Measurements from ENCODE around the gene SGK2. TPM values are rescaled to one million over a fixed set of nuclear protein-coding genes. Genes with fewer than 3 reads are reported as not detected.

The SGK2 gene
- total RNA-seq, 3 donors from 2014 or later, result 0.18 to 0.32 TPM; not detected in 1

GRCh38 chr20:43541214-43541613 is 17.6 kb upstream of the SGK2 start:
- Mint-ChIP-seq H3K4me3 (no peak overlapping the region), H3K27me3 (ENCODE audit: low read depth) (no peaks in the 10 kb centered on the region), H3K4me1 (ENCODE audit: low read depth) (no peaks in the 10 kb centered on the region), H3K9me3 (no peaks in the 10 kb centered on the region), H3K36me3 (ENCODE audit: insufficient read depth) (no peaks in the 10 kb centered on the region)
- DNase-seq, result no peak
- ATAC-seq, result no peak

DNA sequence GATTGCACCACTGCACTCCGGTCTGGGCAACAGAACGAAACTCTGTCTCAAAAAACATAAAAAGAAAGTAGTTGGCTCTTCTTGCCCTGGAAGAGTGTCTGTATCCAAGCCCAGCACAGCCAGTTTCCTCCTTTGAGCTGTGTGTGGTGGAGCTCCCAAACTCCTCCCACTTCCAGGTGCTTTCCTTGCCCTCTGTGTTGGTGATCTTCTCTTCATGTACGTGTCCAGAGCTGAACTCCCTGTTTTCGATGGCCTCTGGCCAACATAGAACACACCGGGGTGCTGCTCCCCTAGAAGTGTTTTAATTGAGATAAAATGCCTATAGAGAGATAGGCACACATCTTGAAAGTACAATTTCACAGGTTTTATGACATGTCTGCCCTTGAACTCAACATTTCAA is 16.7 kb upstream of the SGK2 start:
- ATAC-seq (no peak), DNase-seq (no peak)
- no peak overlapping the region for H3K4me3 Mint-ChIP-seq
- no peaks in the 10 kb centered on the region for H3K9me3 Mint-ChIP-seq
- H3K27me3 Mint-ChIP-seq (ENCODE audit: low read depth), result no peaks in the 10 kb centered on the region
- no peaks in the 10 kb centered on the region for H3K4me1 Mint-ChIP-seq (ENCODE audit: low read depth)
- H3K36me3 Mint-ChIP-seq (ENCODE audit: insufficient read depth), result peaks cover 5% of the 10 kb centered on the region

DNA sequence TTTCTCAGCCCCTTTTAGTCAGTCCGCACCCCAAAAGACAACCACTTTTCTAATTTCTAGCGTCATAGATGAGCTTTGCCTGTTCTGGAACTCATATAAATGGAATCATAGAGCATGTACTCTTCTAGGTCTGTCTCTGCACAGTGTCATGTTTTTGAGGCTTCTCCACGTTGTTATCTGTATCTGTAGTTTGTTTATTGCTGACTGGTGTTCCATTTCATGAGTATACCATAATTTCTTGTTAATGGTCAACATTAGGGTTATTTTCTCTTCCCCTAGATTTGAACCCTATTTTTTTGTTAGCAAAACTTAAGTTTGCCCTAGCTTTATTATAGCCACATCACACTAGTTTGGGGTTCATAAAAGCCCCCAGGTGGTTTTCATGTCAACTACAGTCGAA is 16.2 kb upstream of the SGK2 start:
- DNase-seq (no peak), ATAC-seq (no peak)

DNA sequence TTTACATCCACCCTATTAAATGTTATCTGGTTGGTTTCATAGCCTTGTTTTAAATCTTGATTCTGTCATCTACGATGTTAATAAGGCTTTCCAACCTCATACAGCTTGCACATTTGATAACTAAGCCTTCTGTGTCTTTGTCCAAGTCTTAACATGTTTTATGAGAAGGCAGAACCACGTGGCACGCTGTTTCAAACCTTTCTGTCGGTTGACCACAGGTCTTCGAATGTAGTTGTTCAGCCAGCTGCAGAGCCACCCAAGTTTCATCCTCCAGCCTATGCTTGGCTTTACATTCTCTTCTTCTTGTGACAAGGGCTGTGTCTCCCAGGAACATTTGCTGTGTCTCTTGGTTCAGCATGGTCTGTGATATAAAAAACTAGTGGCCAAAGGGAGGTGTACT is 15.7 kb upstream of the SGK2 start:
- H3K4me3 Mint-ChIP-seq, result no peak overlapping the region
- no peaks in the 10 kb centered on the region for H3K27me3 Mint-ChIP-seq (ENCODE audit: low read depth)
- ATAC-seq (no peak), DNase-seq (no peak)
- no peaks in the 10 kb centered on the region for H3K9me3 Mint-ChIP-seq
- peaks cover 10% of the 10 kb centered on the region for H3K36me3 Mint-ChIP-seq (ENCODE audit: insufficient read depth)
- H3K4me1 Mint-ChIP-seq (ENCODE audit: low read depth), result no peaks in the 10 kb centered on the region

More for the DNA sequence above, 16.2 kb upstream of the SGK2 start:
- no peaks in the 10 kb centered on the region for H3K4me1 Mint-ChIP-seq (ENCODE audit: low read depth)
- no peaks in the 10 kb centered on the region for H3K27me3 Mint-ChIP-seq (ENCODE audit: low read depth)
- no peak overlapping the region for H3K4me3 Mint-ChIP-seq
- H3K36me3 Mint-ChIP-seq (ENCODE audit: insufficient read depth), result peaks cover 9% of the 10 kb centered on the region
- no peaks in the 10 kb centered on the region for H3K9me3 Mint-ChIP-seq

DNA sequence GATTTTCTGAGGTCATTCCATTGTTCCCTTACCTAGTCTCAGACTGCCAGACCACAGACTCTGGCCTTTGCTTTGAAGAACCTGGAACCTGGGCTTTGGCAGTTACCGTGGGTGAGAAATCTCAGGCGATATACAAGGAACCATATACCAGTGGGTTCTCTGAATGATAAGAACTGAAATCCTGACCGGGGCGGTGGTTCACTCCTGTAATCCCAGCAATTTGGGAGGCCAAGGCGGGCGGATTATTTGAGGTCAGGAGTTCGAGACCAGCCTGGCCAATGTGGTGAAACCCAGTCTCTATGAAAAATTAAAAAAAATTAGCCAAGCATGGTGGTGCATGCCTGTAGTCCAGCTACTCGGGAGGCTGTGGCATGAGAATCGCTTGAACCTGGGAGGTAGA is 14.3 kb upstream of the SGK2 start:
- peaks cover 2% of the 10 kb centered on the region for H3K27me3 Mint-ChIP-seq (ENCODE audit: low read depth)

DNA sequence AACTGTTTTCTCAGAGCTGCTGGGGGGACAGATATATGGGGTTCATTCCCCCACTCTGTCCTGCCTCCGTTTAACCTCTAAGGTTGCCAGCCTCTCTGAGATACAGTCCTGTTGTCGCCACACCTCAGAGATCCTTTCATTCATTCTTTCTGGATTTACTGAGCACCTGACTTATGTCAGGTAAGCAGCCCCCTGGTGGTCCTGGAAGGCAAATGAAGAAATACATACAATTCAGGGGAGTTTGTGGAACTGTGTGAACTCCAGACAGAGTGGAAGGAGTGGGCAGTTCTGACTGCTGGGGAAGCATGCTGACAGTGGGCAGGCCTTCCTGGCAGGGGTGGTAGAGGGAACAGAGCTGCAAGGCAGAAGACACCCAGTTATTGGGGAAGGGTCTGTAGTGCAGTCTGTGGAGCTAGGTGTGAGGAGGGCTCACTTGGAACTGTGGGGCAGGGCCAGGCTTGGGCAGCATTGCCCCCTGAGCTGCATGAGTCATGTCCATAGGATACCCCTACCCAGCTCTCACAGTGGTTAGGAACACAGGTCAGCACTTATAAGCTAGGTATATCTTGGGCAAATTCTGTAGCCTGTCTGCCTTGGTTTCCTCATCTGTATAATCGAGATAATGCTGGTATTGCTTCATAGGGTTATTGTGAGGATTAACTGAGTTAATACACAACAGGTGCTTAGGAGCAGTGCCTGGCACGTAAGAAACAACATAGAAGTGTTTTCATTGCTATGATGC is 12.8 kb upstream of the SGK2 start:
- no peaks in the 10 kb centered on the region for H3K4me1 Mint-ChIP-seq (ENCODE audit: low read depth)
- peaks cover 2% of the 10 kb centered on the region for H3K27me3 Mint-ChIP-seq (ENCODE audit: low read depth)
- no peak for ATAC-seq
- no peak for DNase-seq
- no peak overlapping the region for H3K4me3 Mint-ChIP-seq
- H3K9me3 Mint-ChIP-seq, result no peaks in the 10 kb centered on the region
- H3K36me3 Mint-ChIP-seq (ENCODE audit: insufficient read depth), result peaks cover 13% of the 10 kb centered on the region

More for the DNA sequence above, 14.3 kb upstream of the SGK2 start:
- DNase-seq, result no peak
- H3K36me3 Mint-ChIP-seq (ENCODE audit: insufficient read depth), result peaks cover 10% of the 10 kb centered on the region
- no peaks in the 10 kb centered on the region for H3K9me3 Mint-ChIP-seq
- no peaks in the 10 kb centered on the region for H3K4me1 Mint-ChIP-seq (ENCODE audit: low read depth)
- ATAC-seq, result no peak
- no peak overlapping the region for H3K4me3 Mint-ChIP-seq

- H3K4me3 Mint-ChIP-seq, result no peak overlapping the region
- ATAC-seq (no peak), DNase-seq (no peak)
- H3K4me1 Mint-ChIP-seq (ENCODE audit: low read depth), result no peaks in the 10 kb centered on the region
- H3K9me3 Mint-ChIP-seq, result no peaks in the 10 kb centered on the region
- H3K27me3 Mint-ChIP-seq (ENCODE audit: low read depth), result peaks cover 2% of the 10 kb centered on the region
- peaks cover 17% of the 10 kb centered on the region for H3K36me3 Mint-ChIP-seq (ENCODE audit: insufficient read depth)
These were observed 10.4 kb upstream of the SGK2 start for GRCh38 chr20:43548273-43548880.

DNA sequence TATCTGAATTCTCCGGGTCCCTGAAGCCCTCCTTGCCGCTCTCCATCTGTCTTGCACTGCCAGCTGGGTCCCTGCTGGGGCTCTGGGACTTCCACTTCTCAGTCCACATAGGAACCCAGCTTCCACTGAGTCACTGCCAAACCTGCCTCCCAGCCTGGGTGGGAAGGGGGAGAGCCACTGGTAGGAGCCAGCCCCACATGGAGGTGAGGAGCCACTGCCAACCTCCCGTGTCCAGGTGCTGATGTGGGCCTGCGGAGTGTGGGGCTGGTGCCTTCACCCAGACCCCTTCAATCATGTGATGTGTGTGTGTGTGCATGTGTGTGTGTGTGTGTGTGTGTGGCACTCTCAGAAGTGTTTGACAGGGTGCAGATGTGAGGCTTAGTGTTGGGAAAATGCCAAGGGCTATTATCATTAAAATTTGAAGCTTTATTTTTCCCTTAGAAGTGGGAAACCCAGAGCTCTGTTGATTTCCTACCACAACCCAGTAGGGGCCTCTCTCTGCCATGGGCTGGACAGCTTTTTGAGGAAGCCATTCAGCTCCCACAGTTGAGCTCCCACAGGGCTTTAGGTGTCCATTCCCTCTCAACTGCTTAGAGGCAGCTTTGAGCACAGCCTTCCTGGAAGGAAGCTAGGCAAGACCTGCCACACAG is 9.3 kb upstream of the SGK2 start:
- no peaks in the 10 kb centered on the region for H3K4me1 Mint-ChIP-seq (ENCODE audit: low read depth)
- H3K36me3 Mint-ChIP-seq (ENCODE audit: insufficient read depth), result peaks cover 17% of the 10 kb centered on the region
- H3K9me3 Mint-ChIP-seq, result no peaks in the 10 kb centered on the region
- peaks cover 2% of the 10 kb centered on the region for H3K27me3 Mint-ChIP-seq (ENCODE audit: low read depth)
- DNase-seq, result no peak
- no peak for ATAC-seq
- no peak overlapping the region for H3K4me3 Mint-ChIP-seq

- H3K9me3 Mint-ChIP-seq, result no peaks in the 10 kb centered on the region
- H3K36me3 Mint-ChIP-seq (ENCODE audit: insufficient read depth), result peaks cover 17% of the 10 kb centered on the region
These were observed 8.4 kb upstream of the SGK2 start for GRCh38 chr20:43550456-43550855.

GRCh38 chr20:43554369-43554768 is 4.5 kb upstream of the SGK2 start:
- Mint-ChIP-seq H3K36me3 (ENCODE audit: insufficient read depth) (peaks cover 7% of the 10 kb centered on the region), H3K4me3 (no peak overlapping the region), H3K4me1 (ENCODE audit: low read depth) (no peaks in the 10 kb centered on the region), H3K9me3 (no peaks in the 10 kb centered on the region), H3K27me3 (ENCODE audit: low read depth) (no peaks in the 10 kb centered on the region)
- no peak for DNase-seq
- ATAC-seq, result no peak

More at GRCh38 chr20:43550456-43550855, 8.4 kb upstream of the SGK2 start:
- DNase-seq, result no peak
- Mint-ChIP-seq H3K27me3 (ENCODE audit: low read depth) (peaks cover 2% of the 10 kb centered on the region), H3K4me1 (ENCODE audit: low read depth) (no peaks in the 10 kb centered on the region), H3K4me3 (no peak overlapping the region)
- ATAC-seq, result no peak

DNA sequence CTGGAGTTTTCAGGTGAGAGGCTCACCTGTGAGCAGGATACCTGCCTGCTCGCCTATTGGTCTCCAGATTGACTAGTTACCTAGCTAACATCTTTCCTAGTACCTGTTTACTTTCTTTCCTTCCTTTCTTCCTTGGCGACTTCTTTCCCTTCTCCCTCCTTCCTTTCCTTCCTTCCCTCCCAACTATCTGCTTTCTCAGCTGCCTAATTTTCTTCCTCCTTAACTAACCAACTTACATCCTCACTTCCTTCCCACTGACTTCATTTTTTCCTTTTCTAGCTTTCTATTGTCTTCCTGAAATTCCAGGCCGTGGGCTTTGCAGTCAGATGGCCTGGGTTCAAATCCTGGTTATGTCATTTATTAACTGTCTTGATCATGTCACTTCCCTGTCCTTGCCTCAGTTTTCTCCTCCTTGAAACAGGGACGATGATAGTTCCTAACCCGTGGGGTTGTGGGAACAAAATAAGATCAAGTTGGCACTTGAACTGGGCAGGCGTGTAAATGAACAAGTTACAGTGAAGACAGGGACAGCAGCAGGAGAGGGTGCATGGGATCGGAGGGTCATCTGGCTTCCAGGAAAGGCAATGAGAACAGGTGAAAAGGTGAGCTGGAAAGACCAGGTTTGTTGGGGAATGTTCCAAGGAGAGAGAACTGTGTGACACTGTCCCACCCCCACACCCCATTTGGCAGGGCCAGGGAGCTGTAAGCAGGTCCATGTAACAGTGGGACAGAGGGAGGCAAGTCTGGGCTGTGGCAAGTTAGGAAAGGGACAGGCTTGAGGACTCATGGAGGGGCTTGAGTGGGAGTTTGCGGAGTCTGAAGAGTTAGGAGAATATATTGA is 540 bp downstream of the SGK2 start:
- Mint-ChIP-seq H3K4me3 (no peak overlapping the region), H3K4me1 (ENCODE audit: low read depth) (no peaks in the 10 kb centered on the region), H3K27me3 (ENCODE audit: low read depth) (no peaks in the 10 kb centered on the region), H3K36me3 (ENCODE audit: insufficient read depth) (no peaks in the 10 kb centered on the region), H3K9me3 (no peaks in the 10 kb centered on the region)
- ATAC-seq (no peak), DNase-seq (no peak)

- Mint-ChIP-seq H3K9me3 (no peaks in the 10 kb centered on the region), H3K27me3 (ENCODE audit: low read depth) (no peaks in the 10 kb centered on the region), H3K36me3 (ENCODE audit: insufficient read depth) (no peaks in the 10 kb centered on the region), H3K4me1 (ENCODE audit: low read depth) (no peaks in the 10 kb centered on the region), H3K4me3 (no peak overlapping the region)
- ATAC-seq (no peak), DNase-seq (no peak)
These were observed 2.1 kb downstream of the SGK2 start for GRCh38 chr20:43560974-43561373.

GRCh38 chr20:43563429-43563828 is 4.6 kb downstream of the SGK2 start:
- no peaks in the 10 kb centered on the region for H3K4me1 Mint-ChIP-seq (ENCODE audit: low read depth)
- H3K4me3 Mint-ChIP-seq, result no peak overlapping the region
- DNase-seq (no peak), ATAC-seq (no peak)
- no peaks in the 10 kb centered on the region for H3K36me3 Mint-ChIP-seq (ENCODE audit: insufficient read depth)
- no peaks in the 10 kb centered on the region for H3K9me3 Mint-ChIP-seq
- no peaks in the 10 kb centered on the region for H3K27me3 Mint-ChIP-seq (ENCODE audit: low read depth)

DNA sequence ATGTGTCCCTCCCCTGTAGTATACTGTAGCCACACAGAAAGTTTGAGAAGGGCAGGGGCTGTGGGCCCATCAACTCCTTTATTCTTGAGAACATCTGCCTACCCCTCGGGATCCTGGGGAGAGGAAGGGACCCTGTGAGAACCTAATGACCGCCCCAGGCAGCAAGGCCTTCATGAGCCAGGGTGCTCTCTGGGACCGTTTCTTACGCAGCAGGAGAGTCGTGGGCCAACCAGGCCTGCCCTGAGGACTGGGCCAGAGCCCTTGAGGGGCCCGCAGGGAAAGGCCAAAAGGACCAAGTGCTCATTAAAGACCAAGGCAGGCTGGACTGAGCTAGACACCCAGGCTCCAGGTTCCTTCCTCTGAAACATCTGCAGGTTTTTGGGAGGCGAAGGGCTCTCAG is 5.2 kb downstream of the SGK2 start:
- DNase-seq (no peak), ATAC-seq (no peak)
- no peaks in the 10 kb centered on the region for H3K36me3 Mint-ChIP-seq (ENCODE audit: insufficient read depth)
- no peaks in the 10 kb centered on the region for H3K9me3 Mint-ChIP-seq
- no peaks in the 10 kb centered on the region for H3K27me3 Mint-ChIP-seq (ENCODE audit: low read depth)
- H3K4me3 Mint-ChIP-seq, result no peak overlapping the region
- no peaks in the 10 kb centered on the region for H3K4me1 Mint-ChIP-seq (ENCODE audit: low read depth)
